MM.1S (cell line): ENCODE data around the gene SHROOM3.

Experiments used
- DNase-seq: peaks from one replicate; pipeline ENCODE4 v3.0.0-alpha.2; 2015
- H2AFZ ChIP-seq: fragments of 300-600 bp; sonication (generic); 2 replicates; pipeline ENCODE4 v1.6.0; 2016; ENCODE audit warnings: antibody characterized with exemption, low read length
- H3F3A ChIP-seq: fragments of 300-600 bp; sonication (generic); 2 replicates; pipeline ENCODE4 v1.6.1; 2016; ENCODE audit warnings: mild to moderate bottlenecking, antibody characterized with exemption, low read length, moderate library complexity, mixed read lengths; ENCODE audit not compliant: insufficient read depth
- H3K27ac ChIP-seq: fragments of 300-600 bp; sonication (generic); 2 replicates; pipeline ENCODE4 v1.5.1; 2016; ENCODE audit warnings: mild to moderate bottlenecking, low read length
- H3K27me3 ChIP-seq: fragments of 300-600 bp; sonication (generic); replicated peaks from 2 replicates; pipeline ENCODE4 v1.6.0; 2016; ENCODE audit warnings: low read length; ENCODE audit not compliant: insufficient read depth
- H3K36me3 ChIP-seq: fragments of 300-600 bp; sonication (generic); replicated peaks from 2 replicates; pipeline ENCODE4 v1.6.1; 2016; ENCODE audit warnings: mild to moderate bottlenecking, low read length, mixed read lengths; ENCODE audit not compliant: insufficient read depth
- H3K4me1 ChIP-seq: fragments of 300-600 bp; sonication (generic); 2 replicates; pipeline ENCODE4 v1.6.1; 2016; ENCODE audit warnings: low read length, mixed read lengths
- H3K4me2 ChIP-seq: fragments of 300-600 bp; sonication (generic); 2 replicates; pipeline ENCODE4 v1.6.0; 2016; ENCODE audit warnings: low read depth, low read length
- H3K4me3 ChIP-seq: fragments of 300-600 bp; sonication (generic); 2 replicates; pipeline ENCODE4 v1.5.1; 2016; ENCODE audit warnings: low read length, mixed read lengths
- H3K79me2 ChIP-seq: fragments of 300-600 bp; sonication (generic); 2 replicates; pipeline ENCODE4 v1.6.1; 2016; ENCODE audit warnings: mixed run types, low read length, mixed read lengths
- H3K9ac ChIP-seq: fragments of 300-600 bp; sonication (generic); 2 replicates; pipeline ENCODE4 v1.6.1; 2016; ENCODE audit warnings: low read length, mixed read lengths
- H3K9me2 ChIP-seq: fragments of 300-600 bp; sonication (generic); replicated peaks from 2 replicates; pipeline ENCODE4 v1.6.1; 2016; ENCODE audit warnings: mild to moderate bottlenecking, low read length, mixed read lengths; ENCODE audit not compliant: insufficient read depth
- H3K9me3 ChIP-seq: fragments of 300-600 bp; sonication (generic); replicated peaks from 2 replicates; pipeline ENCODE4 v1.6.1; 2016; ENCODE audit warnings: mild to moderate bottlenecking, low read length, mixed read lengths; ENCODE audit not compliant: insufficient read depth
- H4K20me1 ChIP-seq: fragments of 300-600 bp; sonication (generic); 2 replicates; pipeline ENCODE4 v1.6.1; 2016; ENCODE audit warnings: mild to moderate bottlenecking, low read length, moderate library complexity, mixed read lengths; ENCODE audit not compliant: insufficient read depth
- CTCF ChIP-seq: fragments of 300-600 bp; sonication (generic); IDR thresholded peaks from 2 replicates; pipeline ENCODE4 v1.5.1; 2016; ENCODE audit warnings: antibody characterized with exemption, low read length, mixed read lengths
- EZH2 ChIP-seq: fragments of 300-600 bp; sonication (generic); optimal IDR thresholded peaks from 2 replicates; pipeline ENCODE3; 2017; ENCODE audit warnings: low read depth, mild to moderate bottlenecking, antibody characterized with exemption, low read length, mixed read lengths
- EZH2phosphoT487 ChIP-seq: fragments of 300-600 bp; sonication (generic); IDR thresholded peaks from 2 replicates; pipeline ENCODE4 v1.6.1; 2018; ENCODE audit warnings: antibody characterized with exemption, low read length

SHROOM3 gene

GRCh38 chr4:76526585-76526990, 91.6 kb downstream of the SHROOM3 start:
- Histone ChIP-seq H2AFZ (no peak overlapping the region), H3K4me3 (no peak overlapping the region), H3K4me2 (no peak overlapping the region), H3K9me2 (no peaks in the 10 kb centered on the region), H4K20me1 (no peaks in the 10 kb centered on the region), H3F3A (no peaks in the 10 kb centered on the region), H3K9me3 (no peaks in the 10 kb centered on the region), H3K36me3 (no peaks in the 10 kb centered on the region), H3K4me1 (no peaks in the 10 kb centered on the region), H3K27me3 (no peaks in the 10 kb centered on the region), H3K79me2 (no peaks in the 10 kb centered on the region), H3K27ac (no peak overlapping the region), H3K9ac (no peak overlapping the region)
- no peak for DNase-seq
- TF ChIP-seq EZH2phosphoT487 (no peak), CTCF (no peak), EZH2 (no peak)

- no peaks in the 10 kb centered on the region for H3K9me3 ChIP-seq
These were observed 92.6 kb downstream of the SHROOM3 start for GRCh38 chr4:76527666-76528065.

GRCh38 chr4:76531597-76531996, 96.6 kb downstream of the SHROOM3 start:
- no peaks in the 10 kb centered on the region for H3F3A ChIP-seq
- H3K27me3 ChIP-seq = no peaks in the 10 kb centered on the region
- no peaks in the 10 kb centered on the region for H3K9me3 ChIP-seq
- no peak overlapping the region for H2AFZ ChIP-seq
- H3K9me2 ChIP-seq = no peaks in the 10 kb centered on the region
- H4K20me1 ChIP-seq = no peaks in the 10 kb centered on the region
- no peak overlapping the region for H3K9ac ChIP-seq
- no peaks in the 10 kb centered on the region for H3K4me1 ChIP-seq
- TF ChIP-seq EZH2 (no peak), CTCF (no peak), EZH2phosphoT487 (no peak)
- no peak overlapping the region for H3K27ac ChIP-seq
- no peaks in the 10 kb centered on the region for H3K79me2 ChIP-seq
- no peak overlapping the region for H3K4me3 ChIP-seq
- no peak overlapping the region for H3K4me2 ChIP-seq
- no peaks in the 10 kb centered on the region for H3K36me3 ChIP-seq
- no peak for DNase-seq

More at GRCh38 chr4:76527666-76528065, 92.6 kb downstream of the SHROOM3 start:
- no peak overlapping the region for H2AFZ ChIP-seq
- no peak overlapping the region for H3K4me3 ChIP-seq
- no peaks in the 10 kb centered on the region for H3K79me2 ChIP-seq
- H3K4me1 ChIP-seq = no peaks in the 10 kb centered on the region
- TF ChIP-seq EZH2phosphoT487 = no peak
- TF ChIP-seq CTCF = no peak
- no peak for TF ChIP-seq EZH2
- DNase-seq = no peak
- H3K36me3 ChIP-seq = no peaks in the 10 kb centered on the region
- H4K20me1 ChIP-seq = no peaks in the 10 kb centered on the region
- no peaks in the 10 kb centered on the region for H3K9me2 ChIP-seq
- H3K9ac ChIP-seq = no peak overlapping the region
- no peak overlapping the region for H3K4me2 ChIP-seq
- no peak overlapping the region for H3K27ac ChIP-seq
- no peaks in the 10 kb centered on the region for H3K27me3 ChIP-seq
- no peaks in the 10 kb centered on the region for H3F3A ChIP-seq
